Keratinocyte (primary cell): ENCODE data around the gene SMG6. TPM values are rescaled to one million over a fixed set of nuclear protein-coding genes. Genes with fewer than 3 reads are reported as not detected.

Source experiments
- DNase-seq: peaks from one replicate; pipeline ENCODE4 v3.0.0-alpha.2; 2011; ENCODE audit warnings: low read depth, missing footprints, low spot score
- FAIRE-seq: peaks from 2 replicates; lab custom pipeline; 2011; peaks lifted over from hg19 to GRCh38; lab: Jason Lieb, UNC
- H2AFZ ChIP-seq: 2 replicates; pipeline ENCODE4 v1.6.0; 2012; ENCODE audit warnings: low read length, control low read depth, inconsistent platforms; ENCODE audit not compliant: control insufficient read depth
- H3K27ac ChIP-seq: 2 replicates; pipeline ENCODE4 v1.5.1; 2011; ENCODE audit warnings: low read length; ENCODE audit not compliant: control insufficient read depth, insufficient read depth
- H3K27me3 ChIP-seq: 3 replicates; pipeline ENCODE4 v1.6.0; 2011; ENCODE audit warnings: low read length; ENCODE audit not compliant: control insufficient read depth, insufficient read depth; ENCODE audit errors: extremely low read depth
- H3K36me3 ChIP-seq, 2 experiments: 2 replicates in 1 of 2; 3 replicates in 1 of 2; pipeline ENCODE4 v1.5.1; 2011; ENCODE audit warnings: low read length in 2 of 2, mild to moderate bottlenecking in 1 of 2; ENCODE audit not compliant: control insufficient read depth in 2 of 2, insufficient read depth in 2 of 2; ENCODE audit errors: extremely low read depth in 1 of 2
- H3K4me1 ChIP-seq: 3 replicates; pipeline ENCODE4 v1.5.1; 2011; ENCODE audit warnings: low read length; ENCODE audit not compliant: control insufficient read depth, insufficient read depth; ENCODE audit errors: extremely low read depth
- H3K4me2 ChIP-seq: 3 replicates; pipeline ENCODE4 v1.6.0; 2011; ENCODE audit warnings: low read depth, low read length; ENCODE audit not compliant: control insufficient read depth, insufficient read depth; ENCODE audit errors: extremely low read depth
- H3K4me3 ChIP-seq, 3 experiments: fragments of 200-600 bp in 1 of 3; sonication (generic) in 1 of 3; 2 replicates in 2 of 3; 3 replicates in 1 of 3; pipeline ENCODE4 v1.5.1; 2011 to 2016; ENCODE audit warnings: low read length in 3 of 3, mild to moderate bottlenecking in 3 of 3, control low read depth in 2 of 3, inconsistent platforms in 1 of 3, low read depth in 1 of 3, mixed read lengths in 1 of 3, mixed run types in 1 of 3, moderate library complexity in 1 of 3; ENCODE audit not compliant: control insufficient read depth in 2 of 3, insufficient read depth in 2 of 3; ENCODE audit errors: extremely low read depth in 1 of 3
- H3K79me2 ChIP-seq: 2 replicates; pipeline ENCODE4 v1.6.0; 2012; ENCODE audit warnings: low read length; ENCODE audit not compliant: control insufficient read depth, insufficient read depth
- H3K9ac ChIP-seq: 3 replicates; pipeline ENCODE4 v1.6.0; 2011; ENCODE audit warnings: low read length; ENCODE audit not compliant: control insufficient read depth, insufficient read depth; ENCODE audit errors: extremely low read depth
- H3K9me1 ChIP-seq: 3 replicates; pipeline ENCODE4 v1.6.0; 2011; ENCODE audit warnings: low read length; ENCODE audit not compliant: control insufficient read depth, insufficient read depth; ENCODE audit errors: extremely low read depth
- H3K9me3 ChIP-seq: 2 replicates; pipeline ENCODE4 v1.5.1; 2012; ENCODE audit warnings: low read depth, low read length; ENCODE audit not compliant: control insufficient read depth
- H4K20me1 ChIP-seq: 3 replicates; pipeline ENCODE4 v1.6.0; 2011; ENCODE audit warnings: low read length; ENCODE audit not compliant: control insufficient read depth, insufficient read depth; ENCODE audit errors: extremely low read depth
- EZH2 ChIP-seq: IDR thresholded peaks from one replicate; pipeline ENCODE4 v1.6.1; 2012; ENCODE audit warnings: inconsistent platforms, mild to moderate bottlenecking, low read length, moderate library complexity
- dilution Hi-C: fragments of 300-500 bp; cut with MboI; formaldehyde crosslinking; loops from one replicate; pipeline ENCODE4 v1.7.0; 2020; ENCODE audit warnings: low sequenced_read_pairs; ENCODE audit not compliant: extremely low pct_ligation_motif_present
- polyA plus RNA-seq, 5 experiments: library from polyadenylated mRNA; depleted of rRNA in 3 of 5; stranded (reverse) in 3 of 5; stranded (forward) in 1 of 5; unstranded in 1 of 5; fragments of >200 nt; gene quantifications; 1 replicate in 1 of 5; 2 replicates in 3 of 5; 3 replicates in 1 of 5; pipeline versions ENCODE4 v1.2.1 to v1.2.3, GENCODE V29; 2011 to 2012; ENCODE audit warnings: missing spikeins in 2 of 5, low read depth in 1 of 5, low replicate concordance in 1 of 5
- TF ChIP-seq, protein P1 (sequence below), 3 experiments: IDR thresholded peaks in 1 of 3; conservative IDR thresholded peaks in 1 of 3; optimal IDR thresholded peaks in 1 of 3; 2 replicates in 2 of 3; 3 replicates in 1 of 3; pipeline versions ENCODE3 to v1.5.1; 2011; ENCODE audit warnings: low read length in 3 of 3, mild to moderate bottlenecking in 3 of 3, moderate library complexity in 2 of 3, control low read depth in 1 of 3, inconsistent platforms in 1 of 3; ENCODE audit not compliant: insufficient read depth in 2 of 3; ENCODE audit errors: extremely low read depth in 1 of 3

Gene SMG6
- polyA plus RNA-seq, 1 donor (not counting 4 experiments of a cell fraction or from before 2014, with no cell fraction given): 3.6 TPM

DNA sequence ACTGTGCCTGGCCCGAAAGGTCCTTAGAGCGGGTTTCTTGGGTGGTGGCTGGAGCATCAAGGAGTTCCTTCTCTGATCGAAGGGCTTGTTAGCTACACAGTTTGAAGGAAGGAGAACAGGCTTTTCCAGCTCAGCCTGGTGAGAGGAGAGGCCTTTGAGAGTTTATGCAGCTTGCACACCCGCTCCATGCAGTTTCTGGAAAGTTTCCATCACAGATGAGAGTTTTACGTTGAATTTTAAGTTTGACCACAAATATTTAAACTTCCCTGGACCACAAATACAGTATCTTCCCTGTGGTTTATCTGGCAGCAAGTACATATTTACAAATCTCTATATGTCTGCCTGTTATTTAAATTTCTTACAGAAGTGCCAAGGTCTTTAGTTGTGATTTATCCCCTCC lies 191.9 kb downstream of the SMG6 start:
- no peak overlapping the region for H3K9ac ChIP-seq
- dilution Hi-C loops: no loop called here
- no peak for DNase-seq

DNA sequence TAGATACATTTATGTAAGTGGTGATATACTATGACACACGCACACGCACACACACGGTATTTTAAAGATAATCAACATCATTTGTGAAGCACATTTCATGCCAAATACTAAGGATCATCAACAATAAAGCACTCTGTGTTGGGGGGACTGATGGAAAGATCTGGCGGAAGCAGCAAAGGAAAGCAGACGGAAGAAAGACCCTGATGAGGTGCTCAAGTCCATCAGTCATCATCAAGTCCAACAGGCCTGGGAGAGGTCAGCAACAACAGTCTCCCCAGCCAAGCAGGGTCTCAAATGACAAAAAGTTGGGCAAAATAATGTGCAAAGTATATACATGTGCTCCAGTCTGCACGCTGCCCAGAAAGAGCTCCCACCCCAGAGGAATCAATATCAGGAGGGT lies 193.1 kb downstream of the SMG6 start:
- dilution Hi-C loops: no loop called here

More for the DNA sequence above, 191.9 kb downstream of the SMG6 start:
- no peaks in the 10 kb centered on the region for H3K79me2 ChIP-seq
- no peak overlapping the region for H3K4me3 ChIP-seq
- H3K4me2 ChIP-seq: no peak overlapping the region
- H3K36me3 ChIP-seq: no peaks in the 10 kb centered on the region
- FAIRE-seq: no peak
- H3K27ac ChIP-seq: no peak overlapping the region
- H4K20me1 ChIP-seq: no peaks in the 10 kb centered on the region
- H2AFZ ChIP-seq: no peak overlapping the region
- H3K9me3 ChIP-seq: no peaks in the 10 kb centered on the region
- H3K9me1 ChIP-seq: peaks cover 3% of the 10 kb centered on the region
- no peaks in the 10 kb centered on the region for H3K4me1 ChIP-seq
- TF ChIP-seq, protein P1, sequence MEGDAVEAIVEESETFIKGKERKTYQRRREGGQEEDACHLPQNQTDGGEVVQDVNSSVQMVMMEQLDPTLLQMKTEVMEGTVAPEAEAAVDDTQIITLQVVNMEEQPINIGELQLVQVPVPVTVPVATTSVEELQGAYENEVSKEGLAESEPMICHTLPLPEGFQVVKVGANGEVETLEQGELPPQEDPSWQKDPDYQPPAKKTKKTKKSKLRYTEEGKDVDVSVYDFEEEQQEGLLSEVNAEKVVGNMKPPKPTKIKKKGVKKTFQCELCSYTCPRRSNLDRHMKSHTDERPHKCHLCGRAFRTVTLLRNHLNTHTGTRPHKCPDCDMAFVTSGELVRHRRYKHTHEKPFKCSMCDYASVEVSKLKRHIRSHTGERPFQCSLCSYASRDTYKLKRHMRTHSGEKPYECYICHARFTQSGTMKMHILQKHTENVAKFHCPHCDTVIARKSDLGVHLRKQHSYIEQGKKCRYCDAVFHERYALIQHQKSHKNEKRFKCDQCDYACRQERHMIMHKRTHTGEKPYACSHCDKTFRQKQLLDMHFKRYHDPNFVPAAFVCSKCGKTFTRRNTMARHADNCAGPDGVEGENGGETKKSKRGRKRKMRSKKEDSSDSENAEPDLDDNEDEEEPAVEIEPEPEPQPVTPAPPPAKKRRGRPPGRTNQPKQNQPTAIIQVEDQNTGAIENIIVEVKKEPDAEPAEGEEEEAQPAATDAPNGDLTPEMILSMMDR (optimal IDR thresholded peaks at IDR 0.05 in 1 of 3, IDR thresholded peaks at IDR 0.05 in 1 of 3, conservative IDR thresholded peaks at IDR 0.05 in 1 of 3; ENCODE audit: extremely low read depth in 1 of 3, insufficient read depth in 2 of 3, low read length in 3 of 3): no peak
- no peak for TF ChIP-seq EZH2
- H3K27me3 ChIP-seq: no peaks in the 10 kb centered on the region

More for the DNA sequence above, 193.1 kb downstream of the SMG6 start:
- FAIRE-seq (no peak), DNase-seq (no peak)
- Histone ChIP-seq H3K4me1 (no peaks in the 10 kb centered on the region), H3K9me3 (no peaks in the 10 kb centered on the region), H4K20me1 (no peaks in the 10 kb centered on the region), H3K4me2 (no peak overlapping the region), H3K9me1 (peaks cover 3% of the 10 kb centered on the region), H3K9ac (no peak overlapping the region), H3K79me2 (no peaks in the 10 kb centered on the region), H2AFZ (no peak overlapping the region), H3K27ac (no peak overlapping the region), H3K4me3 (no peak overlapping the region), H3K36me3 (no peaks in the 10 kb centered on the region), H3K27me3 (no peaks in the 10 kb centered on the region)
- no peak for TF ChIP-seq EZH2
- TF ChIP-seq, protein P1 (optimal IDR thresholded peaks at IDR 0.05 in 1 of 3, IDR thresholded peaks at IDR 0.05 in 1 of 3, conservative IDR thresholded peaks at IDR 0.05 in 1 of 3; ENCODE audit: extremely low read depth in 1 of 3, insufficient read depth in 2 of 3, low read length in 3 of 3): no peak
